ACHN (cell line): ENCODE data around the gene SHROOM3.
"Not testable (repeated sequence)": the region's sequence is repeated elsewhere in the genome, so short reads cannot be mapped to it uniquely, and the experiment has no call there.

ENCODE experiments used
- DNase-seq: peaks from one replicate; pipeline ENCODE4 v3.0.0-alpha.2; 2015
- in situ Hi-C: cut with HindIII; loops from 2 replicates; pipeline ENCODE4 v1.10.0; 2017; ENCODE audit warnings: low sequenced_read_pairs, low pct_ligation_motif_present, low pct_unique_long_range_greater_than_20kb

The SHROOM3 gene

GRCh38 chr4:76441881-76442280 lies 6.9 kb downstream of the SHROOM3 start:
- no peak for DNase-seq
- in situ Hi-C loops = no loop called here

DNA sequence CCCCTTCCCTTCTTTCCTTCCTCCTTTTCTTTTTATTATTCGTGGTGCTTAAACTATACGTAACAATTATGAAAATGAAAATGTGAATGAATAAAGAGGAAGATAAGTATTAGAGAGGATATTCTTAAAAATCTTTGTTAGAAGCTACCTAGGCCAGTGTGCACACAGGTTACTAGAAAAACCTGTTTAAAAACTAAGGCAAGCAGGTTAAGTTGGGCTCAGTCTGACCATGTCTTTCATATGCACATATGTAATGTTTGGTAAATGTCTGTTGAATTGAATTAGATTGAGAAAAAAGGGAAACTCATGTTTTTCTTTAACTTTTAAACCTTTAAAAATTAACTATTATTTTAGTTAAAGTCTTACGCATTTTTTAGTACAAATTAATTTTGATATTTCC lies 7.8 kb downstream of the SHROOM3 start:
- in situ Hi-C loops = no loop called here
- no peak for DNase-seq

DNA sequence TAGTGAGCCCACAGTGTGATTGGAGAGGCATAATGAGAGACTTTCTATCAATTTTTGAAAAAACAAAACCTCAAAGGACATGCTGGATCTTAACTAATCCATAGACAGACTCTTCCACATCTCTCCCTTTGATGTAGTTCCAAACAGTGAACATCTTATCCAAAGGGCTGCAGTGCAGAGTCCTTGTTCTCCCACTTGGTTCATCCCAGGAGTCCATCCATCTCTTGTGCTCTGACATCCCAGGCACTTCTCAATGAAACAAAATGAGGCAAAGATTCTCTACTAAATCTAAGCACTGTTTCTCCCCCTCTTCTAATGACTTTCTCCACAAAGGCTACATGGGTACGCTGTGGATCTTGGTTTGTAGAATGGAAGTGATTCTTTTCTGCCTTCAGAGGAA lies 8.3 kb downstream of the SHROOM3 start:
- DNase-seq = no peak
- in situ Hi-C loops = no loop called here

- no peak for DNase-seq
- in situ Hi-C loops = no loop called here
Observed at GRCh38 chr4:76445911-76446310, 10.9 kb downstream of the SHROOM3 start.

GRCh38 chr4:76447393-76447851 lies 12.4 kb downstream of the SHROOM3 start:
- DNase-seq = no peak
- in situ Hi-C loops = no loop called here

DNA sequence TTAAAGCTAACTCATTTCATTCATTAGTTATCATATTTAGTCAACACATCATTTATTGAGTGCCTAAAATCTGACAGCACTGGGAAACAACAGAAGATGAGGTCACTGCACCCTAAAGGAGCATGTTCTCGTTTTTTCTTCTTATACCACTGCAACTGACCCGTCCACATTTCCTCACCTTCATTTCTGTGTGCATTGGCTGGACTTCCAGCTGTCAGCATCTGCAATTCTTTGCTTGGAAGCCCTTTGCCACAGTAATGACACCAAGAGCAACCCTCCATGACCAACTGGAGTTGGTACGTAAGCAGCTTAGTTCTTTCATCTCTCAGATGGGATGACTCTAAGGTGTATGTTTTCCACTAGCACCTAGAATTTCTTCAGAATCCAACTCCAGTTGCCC lies 13.2 kb downstream of the SHROOM3 start:
- in situ Hi-C loops = no loop called here

GRCh38 chr4:76449362-76449767 lies 14.3 kb downstream of the SHROOM3 start:
- DNase-seq = peak; percentile 6
- in situ Hi-C loops = no loop called here

More for the DNA sequence above, 13.2 kb downstream of the SHROOM3 start:
- no peak for DNase-seq

DNA sequence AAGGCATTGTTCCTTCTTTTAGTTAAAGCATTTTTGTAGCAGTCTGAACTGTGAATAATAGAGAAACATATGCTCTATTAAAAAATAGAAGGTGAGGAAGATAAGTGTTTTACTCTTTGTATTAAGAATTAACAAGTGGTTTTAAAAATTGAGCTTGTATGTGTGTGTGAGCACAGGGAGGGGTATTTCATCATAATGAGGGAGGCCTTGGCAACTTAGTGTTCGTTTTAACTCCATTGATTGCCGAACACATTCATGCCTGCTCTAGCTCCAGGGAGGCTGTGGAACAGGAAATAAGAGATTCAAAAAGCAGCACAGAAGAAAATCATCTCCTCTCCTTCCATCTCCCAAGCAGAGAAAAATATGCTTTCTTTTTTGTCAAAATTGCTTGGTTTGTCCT lies 14.8 kb downstream of the SHROOM3 start:
- DNase-seq = no peak
- in situ Hi-C loops = no loop called here

DNA sequence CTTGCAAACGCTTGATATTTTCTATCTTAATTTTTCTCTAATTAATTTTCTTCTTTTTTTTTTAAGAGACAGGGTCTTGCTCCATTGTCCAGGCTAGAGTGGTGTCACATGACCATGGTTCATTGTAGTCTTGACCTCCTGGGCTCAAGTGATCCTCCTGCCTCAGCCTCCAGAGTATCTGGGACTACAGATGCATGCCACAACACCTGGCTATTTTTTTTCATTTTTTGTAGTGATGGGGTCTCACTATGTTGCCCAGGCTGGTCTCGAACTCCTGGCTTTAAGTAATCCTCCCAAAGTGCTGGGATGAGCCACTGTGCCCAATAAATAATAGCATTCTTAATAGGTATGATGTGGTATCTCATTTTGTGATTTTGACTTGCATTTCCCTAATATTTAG lies 18.2 kb downstream of the SHROOM3 start:
- in situ Hi-C loops = no loop called here
- no peak for DNase-seq

DNA sequence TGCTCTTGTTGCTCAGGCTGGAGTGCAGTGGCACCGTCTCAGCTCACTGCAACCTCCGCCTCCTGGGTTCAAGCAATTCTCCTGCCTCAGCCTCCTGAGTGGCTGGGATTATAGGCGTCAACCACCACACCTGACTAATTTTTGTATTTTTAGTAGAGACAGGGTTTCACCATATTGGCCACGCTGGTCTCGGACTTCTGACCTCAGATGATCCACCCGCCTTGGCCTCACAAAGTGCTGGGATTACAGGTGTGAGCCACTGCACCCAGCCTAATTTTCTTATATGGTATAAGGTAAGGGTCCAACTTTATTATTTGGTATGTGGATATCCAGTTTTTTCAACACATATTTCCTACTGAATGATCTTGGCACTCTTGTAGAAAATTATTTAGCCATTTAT lies 19.0 kb downstream of the SHROOM3 start:
- in situ Hi-C loops, DNase-seq: not testable (repeated sequence)

DNA sequence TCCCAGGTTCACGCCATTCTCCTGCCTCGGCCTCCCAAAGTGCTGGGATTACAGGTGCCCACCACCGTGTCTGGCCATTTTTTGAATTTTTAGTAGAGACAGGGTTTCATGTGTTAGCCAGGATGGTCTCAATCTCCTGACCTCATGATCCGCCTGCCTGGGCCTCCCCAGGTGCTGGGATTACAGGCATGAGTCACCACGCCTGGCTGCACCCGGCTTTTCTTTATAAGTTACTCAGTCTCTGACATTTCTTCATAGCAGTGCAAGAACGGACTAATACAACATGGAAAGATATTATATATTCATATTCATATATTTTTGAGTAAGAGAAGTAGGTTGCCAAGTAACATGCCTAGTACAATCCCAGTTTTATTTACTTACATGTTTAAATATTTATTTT lies 22.9 kb downstream of the SHROOM3 start:
- in situ Hi-C loops = no loop called here
- DNase-seq = peak; percentile 64

- in situ Hi-C loops = no loop called here
- no peak for DNase-seq
Observed at GRCh38 chr4:76458297-76458696, 23.3 kb downstream of the SHROOM3 start.

DNA sequence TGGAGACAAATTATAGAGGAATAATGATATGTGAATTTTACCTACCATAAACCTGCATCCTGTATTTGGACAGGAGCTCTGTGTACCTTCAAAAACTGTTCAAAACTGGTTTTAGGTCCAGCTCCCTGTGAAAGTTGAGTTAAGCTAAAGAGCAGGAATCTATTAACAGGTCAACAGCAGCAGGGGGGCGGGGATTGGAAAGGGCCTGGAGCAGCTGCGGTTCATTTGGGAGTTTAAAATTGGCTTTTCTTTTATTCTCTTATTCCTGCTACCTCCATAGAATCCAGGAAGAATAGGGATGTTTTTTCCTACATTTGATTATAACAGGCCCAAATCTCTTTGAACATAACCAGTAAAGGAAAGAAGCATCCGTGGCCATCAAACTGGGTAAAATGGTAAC lies 23.8 kb downstream of the SHROOM3 start:
- in situ Hi-C loops = no loop called here
- DNase-seq = peak; percentile 39

DNA sequence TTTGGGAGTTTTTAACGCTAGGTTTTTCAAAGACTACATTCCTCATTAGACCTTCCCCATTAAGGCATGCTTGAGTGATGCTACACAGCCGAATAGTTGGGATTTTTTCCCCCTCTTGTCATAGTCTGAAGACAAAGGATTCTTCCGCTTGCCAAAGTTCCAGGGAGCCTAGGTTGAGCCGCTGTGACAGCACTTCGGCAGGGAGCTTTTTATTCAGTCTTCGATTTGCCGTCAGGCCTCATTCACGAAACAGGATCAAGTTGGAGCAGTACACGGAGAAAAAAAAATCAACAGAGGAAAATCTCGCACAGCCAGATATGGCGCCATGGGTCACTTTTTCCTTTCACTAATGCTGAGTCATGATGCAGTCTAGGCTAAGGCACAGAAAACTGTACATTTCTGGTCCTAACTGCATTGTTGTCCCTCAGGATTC lies 24.3 kb downstream of the SHROOM3 start:
- DNase-seq = peak; percentile 90

DNA sequence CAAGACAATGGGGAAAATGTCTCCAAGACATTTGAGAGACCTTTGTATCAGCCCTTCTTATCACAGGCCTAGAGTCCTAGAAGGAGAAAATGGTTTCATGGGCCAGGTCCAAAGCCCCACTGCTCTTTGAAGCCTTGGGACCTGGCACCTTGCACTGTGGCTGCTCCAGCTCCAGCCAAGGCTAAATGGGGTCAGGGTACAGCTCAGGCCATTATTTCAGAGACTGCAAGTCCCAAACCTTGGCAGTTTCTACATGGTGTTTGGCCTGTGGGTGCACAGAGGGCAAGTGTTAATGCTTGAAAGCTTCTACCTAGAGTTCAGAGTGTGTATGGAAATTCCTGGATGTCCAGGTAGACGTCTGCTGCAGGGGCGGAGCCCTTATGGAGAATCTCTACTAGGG lies 28.5 kb downstream of the SHROOM3 start:
- in situ Hi-C loops = no loop called here

More for the DNA sequence above, 24.3 kb downstream of the SHROOM3 start:
- in situ Hi-C loops = no loop called here

DNA sequence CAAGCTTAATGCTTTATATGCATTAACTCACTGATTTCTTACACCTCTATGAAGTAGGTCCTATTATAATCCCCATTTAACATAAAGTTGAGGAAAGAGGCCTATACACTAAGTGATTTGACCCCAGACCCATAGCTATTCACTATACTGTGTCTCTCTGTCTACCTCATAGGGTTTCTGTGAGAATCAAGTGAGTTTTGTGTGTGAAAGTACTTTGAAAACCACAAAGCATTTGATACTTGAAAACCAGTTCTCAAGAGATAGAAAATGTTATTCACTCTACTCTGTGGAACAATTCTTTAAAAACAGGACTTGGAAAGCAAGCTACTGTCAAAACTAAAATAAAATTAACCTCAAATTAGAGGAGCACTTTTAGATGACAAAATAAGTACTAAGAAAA lies 35.0 kb downstream of the SHROOM3 start:
- no peak for DNase-seq
- in situ Hi-C loops = no loop called here

More for the DNA sequence above, 28.5 kb downstream of the SHROOM3 start:
- no peak for DNase-seq

- in situ Hi-C loops = no loop called here
- DNase-seq = no peak
Observed at GRCh38 chr4:76470532-76470931, 35.5 kb downstream of the SHROOM3 start.

- in situ Hi-C loops = no loop called here
- DNase-seq = no peak
Observed at GRCh38 chr4:76476571-76476970, 41.5 kb downstream of the SHROOM3 start.

GRCh38 chr4:76484654-76485053 lies 49.6 kb downstream of the SHROOM3 start:
- no peak for DNase-seq
- in situ Hi-C loops = no loop called here

- in situ Hi-C loops = no loop called here
- no peak for DNase-seq
Observed at GRCh38 chr4:76485450-76485849, 50.4 kb downstream of the SHROOM3 start.
